Inflammatory macrophage treated with lipopolysaccharide for 1 hour (primary cell): ENCODE data around the gene AKAP10.
"Not testable (repeated sequence)": the region's sequence is repeated elsewhere in the genome, so short reads cannot be mapped to it uniquely, and the experiment has no call there.

Experiments
- DNase-seq, 2 donors: peaks; one replicate each; pipeline ENCODE4 v3.0.0-alpha.2; 2020 to 2022

The AKAP10 gene

GRCh38 chr17:19978209-19978802 lies 678 bp upstream of the AKAP10 start:
- DNase-seq: peak; percentile 60 to 65

DNA sequence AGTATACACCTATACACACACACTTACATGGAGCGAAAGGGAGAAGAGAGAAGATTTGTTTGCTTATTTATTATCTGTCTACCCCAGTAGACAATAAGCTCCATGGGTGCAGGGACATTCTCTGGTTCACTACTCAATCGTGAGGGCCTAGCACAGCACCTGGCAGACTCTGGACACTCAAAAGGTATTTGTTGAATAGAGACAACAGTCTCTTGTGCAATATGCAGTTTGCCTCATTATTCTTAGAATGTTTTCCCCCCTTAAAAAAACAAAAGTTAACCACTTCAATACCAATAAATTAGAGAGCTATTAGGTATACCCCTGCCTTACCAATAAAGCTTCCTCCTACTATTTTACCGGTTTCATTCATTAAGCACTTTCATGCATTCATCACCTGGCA lies 2.0 kb downstream of the AKAP10 start:
- no peak for DNase-seq

- no peak for DNase-seq
Measured at GRCh38 chr17:19973156-19973555, 4.5 kb downstream of the AKAP10 start.

GRCh38 chr17:19962954-19963353 lies 14.7 kb downstream of the AKAP10 start:
- not testable (repeated sequence) for DNase-seq

- DNase-seq: no peak
Measured at GRCh38 chr17:19958023-19958422, 19.6 kb downstream of the AKAP10 start.

- DNase-seq: no peak
Measured at GRCh38 chr17:19955099-19955498, 22.5 kb downstream of the AKAP10 start.

GRCh38 chr17:19951411-19951810 lies 26.2 kb downstream of the AKAP10 start:
- not testable (repeated sequence) for DNase-seq

GRCh38 chr17:19950624-19951195 lies 26.9 kb downstream of the AKAP10 start:
- DNase-seq: not testable (repeated sequence)

DNA sequence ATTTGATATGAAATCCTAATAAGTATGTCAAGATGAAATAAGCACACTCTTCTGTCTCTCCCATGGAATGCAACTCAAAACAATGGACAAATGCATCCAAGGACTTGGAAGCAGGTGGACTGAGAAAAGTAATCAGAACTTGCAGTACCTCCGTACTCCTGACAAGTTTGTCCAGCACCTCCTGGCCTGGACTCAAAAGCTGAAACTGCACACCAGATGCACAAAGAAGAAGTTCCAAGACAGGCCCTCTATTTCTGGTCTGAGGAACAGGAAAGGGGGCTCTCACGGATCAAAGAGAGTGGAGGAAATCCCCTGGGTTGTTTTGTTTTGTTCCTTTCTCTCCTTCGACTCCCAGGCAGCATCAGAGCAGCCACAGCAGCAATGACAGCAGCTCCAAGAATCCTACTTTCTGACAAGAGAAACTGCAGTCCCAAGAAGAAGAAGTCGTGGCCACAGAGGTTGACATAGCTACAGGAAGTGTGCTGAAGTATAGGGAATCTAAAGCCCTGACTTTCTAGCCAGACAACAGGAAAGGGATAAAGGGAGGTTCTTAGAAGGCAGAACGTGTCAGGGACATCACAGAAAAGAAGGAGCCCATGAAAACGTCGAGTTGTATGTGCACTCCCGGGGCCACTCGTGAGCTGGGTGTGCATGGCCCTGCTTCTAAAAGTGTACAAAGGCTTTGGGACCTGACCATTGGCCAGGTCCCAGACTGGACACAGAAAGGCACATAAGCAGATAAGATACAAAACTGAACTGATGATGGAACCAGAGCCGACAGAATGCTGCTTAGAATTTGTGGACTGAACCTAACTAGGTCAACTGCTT lies 29.3 kb downstream of the AKAP10 start:
- no peak for DNase-seq

DNA sequence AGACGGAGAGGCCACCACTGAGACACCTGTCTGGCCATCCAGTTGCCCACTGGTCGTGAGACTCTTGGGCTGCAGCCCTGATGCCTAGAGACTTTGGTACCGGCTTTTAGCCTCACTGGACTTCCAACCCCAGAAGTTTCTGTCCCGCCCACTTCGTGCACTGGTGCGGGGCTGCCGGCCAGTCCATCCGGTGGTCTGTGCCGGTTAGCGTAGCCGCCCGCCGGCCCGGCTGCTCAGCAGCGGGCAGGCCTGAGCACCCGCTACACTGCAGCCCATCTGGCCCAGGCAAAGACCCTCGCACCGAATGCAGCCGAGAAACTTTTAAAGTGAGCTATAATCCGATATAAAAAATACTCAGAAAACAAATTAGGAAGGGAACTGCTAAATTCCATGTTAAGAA lies 30.7 kb downstream of the AKAP10 start:
- DNase-seq: no peak

DNA sequence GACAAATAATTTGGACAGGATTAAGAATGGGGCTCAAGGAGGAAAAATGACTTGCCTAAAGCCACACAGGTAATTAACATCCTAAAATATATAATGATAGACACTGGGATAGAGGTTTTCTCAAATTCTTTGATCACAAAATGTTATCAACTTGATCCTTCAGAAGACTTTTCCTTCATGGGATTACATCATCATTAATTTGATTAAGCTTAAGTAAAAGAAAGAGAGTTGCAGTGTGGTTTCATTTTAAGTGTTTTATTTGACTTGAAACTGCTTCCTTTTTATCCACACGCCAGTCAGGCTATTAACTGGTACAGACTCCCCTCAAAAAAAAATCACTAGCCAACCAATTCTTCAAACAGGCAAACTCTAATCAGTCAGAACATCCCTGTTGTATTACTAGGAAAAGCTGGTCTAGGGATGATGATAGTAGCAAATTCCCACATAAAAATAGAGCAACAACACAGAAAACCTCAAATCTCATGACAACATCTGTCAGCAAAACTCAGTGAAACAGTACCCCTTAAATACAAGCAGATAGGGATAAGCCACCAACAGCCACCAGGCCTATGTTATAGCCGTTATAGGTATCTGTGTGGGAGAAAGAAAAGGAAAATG lies 32.5 kb downstream of the AKAP10 start:
- DNase-seq: no peak

- DNase-seq: no peak
Measured at GRCh38 chr17:19943599-19943998, 34.0 kb downstream of the AKAP10 start.

DNA sequence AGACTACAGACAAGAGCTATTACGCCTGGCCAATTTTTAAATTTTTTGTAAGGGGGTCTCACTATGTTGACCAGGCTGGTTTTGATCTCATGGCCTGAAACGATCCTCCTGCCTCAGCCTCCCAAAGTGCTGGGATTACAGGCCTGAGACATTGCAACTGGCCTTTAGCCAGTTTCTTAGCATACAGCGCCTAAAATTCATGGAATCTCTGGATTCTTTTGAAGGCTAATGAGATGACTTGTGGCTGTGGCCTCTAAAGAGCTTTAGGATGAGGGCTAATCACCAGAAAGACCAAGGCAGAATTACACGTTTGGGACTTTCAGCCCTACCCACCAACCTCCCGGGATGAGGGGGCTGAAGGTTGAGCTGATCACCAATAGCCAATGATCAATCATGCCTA lies 34.6 kb downstream of the AKAP10 start:
- no peak for DNase-seq

DNA sequence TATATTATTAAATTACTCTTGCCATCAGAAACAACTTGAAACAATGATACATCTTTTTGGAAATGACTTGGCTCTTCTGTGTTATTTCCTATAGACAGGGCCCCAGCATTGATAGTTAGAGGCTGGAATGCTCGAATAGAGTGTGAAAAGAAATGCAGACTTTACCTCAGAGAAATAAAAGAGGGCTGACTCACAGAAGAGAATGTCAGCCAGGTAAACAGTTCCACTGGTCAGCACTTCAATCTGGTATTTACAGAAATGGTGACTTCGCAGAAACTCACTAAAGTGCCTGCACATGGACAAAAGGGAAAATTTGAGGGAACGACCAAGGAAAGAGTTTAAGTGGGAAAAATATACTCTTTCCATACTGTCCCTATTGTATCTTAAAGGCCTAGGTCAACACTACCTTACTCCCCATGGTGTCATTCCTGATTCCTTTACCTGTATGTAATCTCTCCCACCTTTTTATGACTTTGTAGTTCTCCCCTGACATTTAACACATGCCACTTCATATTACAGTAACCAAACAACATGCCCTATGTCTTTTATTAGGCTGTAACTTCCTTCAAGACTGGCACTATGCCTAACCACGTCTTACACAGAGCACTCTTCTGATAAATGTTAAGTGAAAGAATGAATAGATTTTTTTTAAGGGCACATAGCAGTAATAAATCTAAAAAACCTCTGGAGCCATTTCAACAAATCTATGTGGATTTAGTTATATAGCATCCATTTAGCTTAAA lies 36.7 kb downstream of the AKAP10 start:
- DNase-seq: no peak

DNA sequence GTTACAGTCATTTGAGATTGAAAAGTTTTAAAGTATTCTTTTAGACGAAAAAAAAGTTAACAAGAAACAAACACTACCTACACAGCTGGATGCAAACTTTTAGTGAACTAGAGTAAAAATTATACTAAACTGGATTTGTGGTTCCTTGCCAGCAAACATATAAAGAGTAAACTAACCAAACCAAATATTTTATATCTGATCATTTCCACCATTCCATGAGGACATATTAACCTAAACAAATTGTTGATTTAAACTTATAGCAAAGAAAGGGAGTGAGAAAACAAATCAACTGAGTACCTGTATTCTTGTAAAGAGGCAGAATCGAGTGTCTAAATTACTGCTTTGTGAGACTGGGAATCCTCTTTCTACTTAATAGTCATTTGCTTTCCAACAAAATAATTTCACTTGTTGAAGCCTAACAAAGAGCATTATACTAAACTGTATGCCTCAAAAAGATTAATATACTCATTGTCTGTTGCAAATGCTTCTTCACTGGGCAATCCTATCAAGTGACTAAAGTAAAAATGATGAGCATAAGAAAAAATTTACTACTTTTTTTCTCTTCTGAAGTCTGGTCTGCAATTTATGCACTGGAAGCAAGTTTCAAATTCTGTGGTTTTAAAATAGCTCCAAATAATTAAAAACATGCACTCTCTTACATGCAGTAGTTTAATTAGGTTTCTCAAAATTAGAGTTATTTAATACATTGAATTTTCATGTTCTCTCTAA lies 37.5 kb downstream of the AKAP10 start:
- no peak for DNase-seq

DNA sequence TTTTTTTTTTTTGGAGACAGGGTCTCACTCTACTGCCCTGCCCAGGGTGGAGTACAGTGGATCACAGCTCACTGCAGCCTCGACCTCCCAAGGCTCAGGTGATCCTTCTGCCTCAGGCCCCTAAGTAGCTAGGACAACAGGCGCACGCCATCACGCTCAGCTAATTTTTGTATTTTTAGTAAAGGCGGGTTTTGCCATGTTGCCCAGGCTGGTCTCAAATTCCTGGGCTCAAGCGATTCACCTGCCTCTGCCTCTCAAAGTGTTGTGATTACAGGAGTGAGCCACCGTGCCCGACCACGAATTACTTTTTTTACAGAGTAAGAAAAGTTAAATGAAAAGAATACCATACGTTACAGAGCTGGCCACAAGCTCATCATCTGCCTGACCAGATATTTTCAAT lies 38.9 kb downstream of the AKAP10 start:
- DNase-seq: no peak

- DNase-seq: no peak
Measured at GRCh38 chr17:19937522-19937921, 40.1 kb downstream of the AKAP10 start.

- no peak for DNase-seq
Measured at GRCh38 chr17:19935169-19935568, 42.5 kb downstream of the AKAP10 start.

- DNase-seq: no peak
Measured at GRCh38 chr17:19933628-19934027, 44.0 kb downstream of the AKAP10 start.

DNA sequence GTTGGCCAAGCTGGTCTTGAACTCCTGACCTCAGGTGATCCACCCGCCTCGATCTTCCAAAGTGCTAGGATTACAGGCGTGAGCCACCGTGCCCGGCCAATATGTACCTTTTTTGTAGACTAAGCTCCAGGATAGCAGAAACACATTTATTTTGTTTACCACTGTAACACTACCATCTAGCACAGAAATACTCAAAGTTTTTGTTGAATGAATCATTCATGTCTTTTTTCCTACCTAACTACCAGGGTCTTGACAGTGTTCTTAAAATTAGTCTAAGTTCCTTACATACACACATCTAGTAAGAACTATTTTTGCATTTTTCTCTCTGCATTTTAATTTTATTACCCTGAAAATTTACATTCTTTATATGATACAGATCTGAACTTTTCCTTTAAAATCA lies 44.4 kb downstream of the AKAP10 start:
- no peak for DNase-seq

GRCh38 chr17:19928299-19928698 lies 49.3 kb downstream of the AKAP10 start:
- no peak for DNase-seq

DNA sequence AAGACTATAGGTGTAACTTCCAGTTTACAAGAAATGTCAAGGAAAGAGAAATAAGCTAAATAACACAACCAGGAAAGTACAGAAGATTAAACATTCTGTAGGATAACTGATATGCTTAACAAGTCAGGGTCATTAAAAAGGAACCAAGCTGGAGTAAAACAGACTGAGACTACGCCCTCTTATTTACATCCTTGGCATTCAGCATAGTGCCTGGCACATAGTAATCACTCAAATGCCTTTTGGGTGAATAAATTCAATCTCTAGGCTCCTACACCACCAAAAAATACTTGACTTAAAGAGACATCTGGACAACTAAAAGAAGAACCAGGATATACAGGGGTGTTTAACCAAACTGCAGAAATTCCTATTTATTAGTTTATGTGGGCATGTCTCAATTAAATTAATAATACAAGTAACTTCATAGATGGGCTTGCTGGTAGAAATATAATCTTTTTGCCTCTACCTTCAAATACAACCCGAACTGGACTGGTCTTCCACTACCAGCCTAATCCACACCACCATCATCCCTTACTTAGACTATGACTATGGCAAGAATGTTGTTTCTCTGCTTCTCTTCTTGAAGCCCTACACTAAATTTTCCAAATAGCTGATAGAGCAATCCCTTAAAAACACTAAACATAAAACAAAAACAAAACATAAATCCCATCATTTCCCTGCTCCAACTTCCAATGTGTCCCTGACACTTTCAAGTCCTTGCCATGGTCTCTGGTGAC lies 62.2 kb downstream of the AKAP10 start:
- DNase-seq: no peak
